GM18520 (cell line): Measurements from ENCODE around the gene KRT27.
"Not testable (repeated sequence)": the region's sequence is repeated elsewhere in the genome, so short reads cannot be mapped to it uniquely, and the experiment has no call there.

Experiments used
- ATAC-seq: cut with Tn5 transposase; IDR thresholded peaks from one replicate; pipeline ENCODE4 v1.9.1; 2021; ENCODE audit not compliant: unreplicated experiment

KRT27 gene

GRCh38 chr17:40782450-40782849 is at the start of gene KRT27:
TSS of gene KRT27 (minus strand) at chr17:40782550. CDS start at chr17:40782493, 57 bp downstream.
- ATAC-seq, result no peak

GRCh38 chr17:40830085-40830776 is 47.9 kb upstream of the KRT27 start:
- ATAC-seq, result no peak

- no peak for ATAC-seq
These were observed 46.2 kb upstream of the KRT27 start for GRCh38 chr17:40828454-40829044.

GRCh38 chr17:40827746-40828453 is 45.5 kb upstream of the KRT27 start:
- ATAC-seq, result no peak

- no peak for ATAC-seq
These were observed 43.2 kb upstream of the KRT27 start for GRCh38 chr17:40825599-40825998.

- no peak for ATAC-seq
These were observed 41.9 kb upstream of the KRT27 start for GRCh38 chr17:40824015-40824832.

- ATAC-seq, result no peak
These were observed 39.9 kb upstream of the KRT27 start, which contains the start of gene KRT10 for GRCh38 chr17:40822132-40822812. TSS of gene KRT10 (minus strand) at chr17:40822614. CDS start at chr17:40822585, 29 bp downstream.

GRCh38 chr17:40821536-40821935 is 39.2 kb upstream of the KRT27 start:
- ATAC-seq, result no peak

- no peak for ATAC-seq
These were observed 38.0 kb upstream of the KRT27 start for GRCh38 chr17:40820228-40820838.

GRCh38 chr17:40819528-40820125 is 37.3 kb upstream of the KRT27 start:
- no peak for ATAC-seq

GRCh38 chr17:40818733-40819527 is 36.6 kb upstream of the KRT27 start:
- ATAC-seq, result peak; percentile 37

GRCh38 chr17:40818343-40818732 is 36.0 kb upstream of the KRT27 start:
- no peak for ATAC-seq

GRCh38 chr17:40817103-40817682 is 34.8 kb upstream of the KRT27 start:
- no peak for ATAC-seq

GRCh38 chr17:40816569-40816968 is 34.2 kb upstream of the KRT27 start:
- no peak for ATAC-seq

- ATAC-seq, result no peak
These were observed 33.0 kb upstream of the KRT27 start for GRCh38 chr17:40815381-40815780.

GRCh38 chr17:40814657-40815056 is 32.3 kb upstream of the KRT27 start:
- not testable (repeated sequence) for ATAC-seq

GRCh38 chr17:40813804-40814203 is 31.5 kb upstream of the KRT27 start:
- ATAC-seq, result no peak

GRCh38 chr17:40812639-40813038 is 30.3 kb upstream of the KRT27 start:
- ATAC-seq, result no peak

GRCh38 chr17:40810494-40810893 is 28.1 kb upstream of the KRT27 start:
- ATAC-seq, result no peak
